HepG2 (cell line): ENCODE measurements around the gene THPO. TPM values are rescaled to one million over a fixed set of nuclear protein-coding genes. Genes with fewer than 3 reads are reported as not detected.

Experiments
- CBX5 ChIP-seq: sonication (generic); formaldehyde crosslinking; IDR thresholded peaks from 2 replicates; pipeline ENCODE4 v1.4.0; 2020; ENCODE audit warnings: missing genetic modification reagents, borderline replicate concordance
- DMAP1 ChIP-seq: IDR thresholded peaks from 2 replicates; pipeline ENCODE4 v1.6.1; 2016
- HNRNPLL ChIP-seq: fragments of 200-400 bp; formaldehyde crosslinking; IDR thresholded peaks from 2 replicates; pipeline ENCODE4 v1.6.1; 2017; ENCODE audit warnings: mild to moderate bottlenecking, low read depth, low read length; ENCODE audit not compliant: poor library complexity, severe bottlenecking
- MYC ChIP-seq: sonication (generic); formaldehyde crosslinking; IDR thresholded peaks from 2 replicates; pipeline ENCODE4 v1.9.0; 2021; ENCODE audit warnings: missing genetic modification reagents, borderline replicate concordance
- PHF8 ChIP-seq: sonication (generic); formaldehyde crosslinking; IDR thresholded peaks from 2 replicates; pipeline ENCODE4 v1.5.0; 2020; ENCODE audit warnings: missing genetic modification reagents
- POLR2AphosphoS5 ChIP-seq: IDR thresholded peaks from 2 replicates; pipeline ENCODE4 v1.6.1; 2012; ENCODE audit warnings: low read depth, low read length
- RFXAP ChIP-seq: sonication (generic); formaldehyde crosslinking; IDR thresholded peaks from 2 replicates; pipeline ENCODE4 v1.4.0; 2020; ENCODE audit warnings: missing genetic modification reagents, borderline replicate concordance
- SALL1 ChIP-seq: sonication (generic); formaldehyde crosslinking; IDR thresholded peaks from 2 replicates; pipeline ENCODE4 v1.8.0; 2022; ENCODE audit warnings: mild to moderate bottlenecking, missing genetic modification reagents
- SKI ChIP-seq: fragments of 450-650 bp; IDR thresholded peaks from one replicate; pipeline ENCODE4 v1.6.1; 2018; ENCODE audit warnings: mild to moderate bottlenecking; ENCODE audit not compliant: partially characterized antibody
- SP4 ChIP-seq: sonication (generic); formaldehyde crosslinking; IDR thresholded peaks from 2 replicates; pipeline ENCODE4 v1.8.1; 2023; ENCODE audit warnings: mild to moderate bottlenecking, missing genetic modification reagents
- SUZ12 ChIP-seq: fragments of 150-350 bp; IDR thresholded peaks from 2 replicates; pipeline ENCODE4 v1.6.1; 2014; ENCODE audit warnings: low read depth, low read length
- YEATS4 ChIP-seq: sonication (generic); formaldehyde crosslinking; IDR thresholded peaks from 2 replicates; pipeline ENCODE4 v1.4.0; 2020; ENCODE audit warnings: missing genetic modification reagents, borderline replicate concordance
- ZFP36L1 ChIP-seq: sonication (generic); formaldehyde crosslinking; IDR thresholded peaks from 2 replicates; pipeline ENCODE4 v1.8.0; 2022; ENCODE audit warnings: mild to moderate bottlenecking, missing genetic modification reagents, moderate library complexity
- ZFP82 ChIP-seq: sonication (generic); formaldehyde crosslinking; IDR thresholded peaks from 2 replicates; pipeline ENCODE4 v1.5.1; 2020; ENCODE audit warnings: mild to moderate bottlenecking, missing genetic modification reagents, borderline replicate concordance
- ZNF329 ChIP-seq: sonication (generic); formaldehyde crosslinking; IDR thresholded peaks from 2 replicates; pipeline ENCODE4 v1.9.0; 2021; ENCODE audit warnings: low read depth, mild to moderate bottlenecking, missing genetic modification reagents
- ZNF567 ChIP-seq: sonication (generic); formaldehyde crosslinking; IDR thresholded peaks from 2 replicates; pipeline ENCODE4 v1.8.1; 2023; ENCODE audit warnings: mild to moderate bottlenecking, missing genetic modification reagents, borderline replicate concordance
- ZUFSP ChIP-seq: sonication (generic); formaldehyde crosslinking; IDR thresholded peaks from 2 replicates; pipeline ENCODE4 v1.9.0; 2021; ENCODE audit warnings: missing genetic modification reagents, mild to moderate bottlenecking, borderline replicate concordance
- polyA plus RNA-seq, 8 experiments: library from polyadenylated mRNA; depleted of rRNA in 3 of 8; stranded (reverse) in 7 of 8; unstranded in 1 of 8; fragments of >200 nt; fragmentation: Illumina TruSeq in 4 of 8; extraction: Trizol in 4 of 8; gene quantifications; 2 replicates each; pipeline versions ENCODE4 v1.2.1 to v1.2.3, GENCODE V29; 2011 to 2016; ENCODE audit warnings: low read depth in 4 of 8, missing spikeins in 1 of 8, mixed read lengths in 1 of 8; ENCODE audit not compliant: insufficient read depth in 1 of 8
- total RNA-seq, 5 experiments: library from RNA; depleted of rRNA; stranded (reverse); fragments of >200 nt; fragmentation: Illumina TruSeq; extraction: Trizol; gene quantifications; 2 replicates each; pipeline ENCODE4 v1.2.3, GENCODE V29; 2016; ENCODE audit warnings: low read depth in 1 of 5
- TF ChIP-seq, protein P1 (sequence below): sonication (generic); formaldehyde crosslinking; conservative IDR thresholded peaks from 2 replicates; pipeline ENCODE4 v1.4.0; 2020; ENCODE audit warnings: missing genetic modification reagents
- TF ChIP-seq, protein P2 (sequence below): sonication (generic); formaldehyde crosslinking; IDR thresholded peaks from 2 replicates; pipeline ENCODE4 v1.4.0; 2020; ENCODE audit warnings: missing genetic modification reagents
- TF ChIP-seq, protein P3 (sequence below): sonication (generic); formaldehyde crosslinking; IDR thresholded peaks from 2 replicates; pipeline ENCODE4 v1.5.1; 2020; ENCODE audit warnings: mild to moderate bottlenecking, missing genetic modification reagents, moderate library complexity

The THPO gene
- total and polyA plus RNA-seq, 2 of the 13 experiments (the other 11 are each of a cell fraction or from before 2014, with no cell fraction given), result 2.8 to 4.8 TPM

DNA sequence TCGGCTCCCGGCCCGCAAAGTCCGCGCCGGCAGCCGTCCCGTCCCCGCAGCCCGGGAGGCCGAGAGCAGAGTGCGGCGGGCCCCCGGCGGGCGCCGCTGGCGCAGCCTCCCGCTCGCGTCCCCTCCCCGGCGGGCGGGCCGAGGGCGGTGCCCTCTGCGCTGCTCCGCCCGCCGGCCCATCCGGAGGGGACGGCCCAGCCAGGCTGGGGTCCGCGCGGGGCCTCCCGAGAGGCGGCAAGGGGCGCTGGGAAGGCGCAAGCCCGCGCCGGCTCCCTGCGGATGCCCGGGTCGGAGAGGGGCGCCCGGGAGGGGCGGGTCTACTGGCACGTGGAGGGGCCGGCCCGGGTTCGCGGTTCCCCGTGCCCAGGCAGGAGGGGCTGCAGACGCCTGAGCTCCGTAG, 16.5 kb downstream of the THPO start, which contains the start of the genes CLCN2 and POLR2H (continued):
- TF ChIP-seq SP4 (CRISPR knock-in tag), result peak; percentile 52; the same call in 1 of the 2 replicates
- TF ChIP-seq PHF8 (CRISPR knock-in tag), result peak; percentile 55; the same call in 1 of the 2 replicates
- TF ChIP-seq, protein P1, sequence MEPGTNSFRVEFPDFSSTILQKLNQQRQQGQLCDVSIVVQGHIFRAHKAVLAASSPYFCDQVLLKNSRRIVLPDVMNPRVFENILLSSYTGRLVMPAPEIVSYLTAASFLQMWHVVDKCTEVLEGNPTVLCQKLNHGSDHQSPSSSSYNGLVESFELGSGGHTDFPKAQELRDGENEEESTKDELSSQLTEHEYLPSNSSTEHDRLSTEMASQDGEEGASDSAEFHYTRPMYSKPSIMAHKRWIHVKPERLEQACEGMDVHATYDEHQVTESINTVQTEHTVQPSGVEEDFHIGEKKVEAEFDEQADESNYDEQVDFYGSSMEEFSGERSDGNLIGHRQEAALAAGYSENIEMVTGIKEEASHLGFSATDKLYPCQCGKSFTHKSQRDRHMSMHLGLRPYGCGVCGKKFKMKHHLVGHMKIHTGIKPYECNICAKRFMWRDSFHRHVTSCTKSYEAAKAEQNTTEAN (CRISPR knock-in tag), result peak; percentile 56; the same call in 1 of the 2 replicates
- 0 out of 2 replicates have a peak, but pooled peaks have one; percentile 12 for TF ChIP-seq ZNF329 (CRISPR knock-in tag)
- no peak for TF ChIP-seq CBX5 (CRISPR knock-in tag)
- TF ChIP-seq DMAP1 (CRISPR knock-in tag), result no peak
- TF ChIP-seq YEATS4 (CRISPR knock-in tag), result peak; percentile 88
- peak; percentile 94 for TF ChIP-seq HNRNPLL
- TF ChIP-seq SKI, result peak; percentile 48
- TF ChIP-seq ZFP36L1 (CRISPR knock-in tag), result no peak
- TF ChIP-seq POLR2AphosphoS5, result 0 out of 2 replicates have a peak, but pooled peaks have one; percentile 49
- no peak for TF ChIP-seq ZUFSP (CRISPR knock-in tag)
- TF ChIP-seq SUZ12, result no peak
- TF ChIP-seq, protein P2, sequence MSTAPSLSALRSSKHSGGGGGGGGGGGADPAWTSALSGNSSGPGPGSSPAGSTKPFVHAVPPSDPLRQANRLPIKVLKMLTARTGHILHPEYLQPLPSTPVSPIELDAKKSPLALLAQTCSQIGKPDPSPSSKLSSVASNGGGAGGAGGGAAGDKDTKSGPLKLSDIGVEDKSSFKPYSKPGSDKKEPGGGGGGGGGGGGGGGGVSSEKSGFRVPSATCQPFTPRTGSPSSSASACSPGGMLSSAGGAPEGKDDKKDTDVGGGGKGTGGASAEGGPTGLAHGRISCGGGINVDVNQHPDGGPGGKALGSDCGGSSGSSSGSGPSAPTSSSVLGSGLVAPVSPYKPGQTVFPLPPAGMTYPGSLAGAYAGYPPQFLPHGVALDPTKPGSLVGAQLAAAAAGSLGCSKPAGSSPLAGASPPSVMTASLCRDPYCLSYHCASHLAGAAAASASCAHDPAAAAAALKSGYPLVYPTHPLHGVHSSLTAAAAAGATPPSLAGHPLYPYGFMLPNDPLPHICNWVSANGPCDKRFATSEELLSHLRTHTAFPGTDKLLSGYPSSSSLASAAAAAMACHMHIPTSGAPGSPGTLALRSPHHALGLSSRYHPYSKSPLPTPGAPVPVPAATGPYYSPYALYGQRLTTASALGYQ (CRISPR knock-in tag), result 0 out of 2 replicates have a peak, but pooled peaks have one; percentile 33
- peak; percentile 23; the same call in 1 of the 2 replicates for TF ChIP-seq ZFP82
- TF ChIP-seq ZNF567 (CRISPR knock-in tag), result 0 out of 2 replicates have a peak, but pooled peaks have one; percentile 71
- peak; percentile 74; the same call in 1 of the 2 replicates for TF ChIP-seq MYC
- peak; percentile 15 for TF ChIP-seq SALL1 (CRISPR knock-in tag)
- TF ChIP-seq, protein P3, sequence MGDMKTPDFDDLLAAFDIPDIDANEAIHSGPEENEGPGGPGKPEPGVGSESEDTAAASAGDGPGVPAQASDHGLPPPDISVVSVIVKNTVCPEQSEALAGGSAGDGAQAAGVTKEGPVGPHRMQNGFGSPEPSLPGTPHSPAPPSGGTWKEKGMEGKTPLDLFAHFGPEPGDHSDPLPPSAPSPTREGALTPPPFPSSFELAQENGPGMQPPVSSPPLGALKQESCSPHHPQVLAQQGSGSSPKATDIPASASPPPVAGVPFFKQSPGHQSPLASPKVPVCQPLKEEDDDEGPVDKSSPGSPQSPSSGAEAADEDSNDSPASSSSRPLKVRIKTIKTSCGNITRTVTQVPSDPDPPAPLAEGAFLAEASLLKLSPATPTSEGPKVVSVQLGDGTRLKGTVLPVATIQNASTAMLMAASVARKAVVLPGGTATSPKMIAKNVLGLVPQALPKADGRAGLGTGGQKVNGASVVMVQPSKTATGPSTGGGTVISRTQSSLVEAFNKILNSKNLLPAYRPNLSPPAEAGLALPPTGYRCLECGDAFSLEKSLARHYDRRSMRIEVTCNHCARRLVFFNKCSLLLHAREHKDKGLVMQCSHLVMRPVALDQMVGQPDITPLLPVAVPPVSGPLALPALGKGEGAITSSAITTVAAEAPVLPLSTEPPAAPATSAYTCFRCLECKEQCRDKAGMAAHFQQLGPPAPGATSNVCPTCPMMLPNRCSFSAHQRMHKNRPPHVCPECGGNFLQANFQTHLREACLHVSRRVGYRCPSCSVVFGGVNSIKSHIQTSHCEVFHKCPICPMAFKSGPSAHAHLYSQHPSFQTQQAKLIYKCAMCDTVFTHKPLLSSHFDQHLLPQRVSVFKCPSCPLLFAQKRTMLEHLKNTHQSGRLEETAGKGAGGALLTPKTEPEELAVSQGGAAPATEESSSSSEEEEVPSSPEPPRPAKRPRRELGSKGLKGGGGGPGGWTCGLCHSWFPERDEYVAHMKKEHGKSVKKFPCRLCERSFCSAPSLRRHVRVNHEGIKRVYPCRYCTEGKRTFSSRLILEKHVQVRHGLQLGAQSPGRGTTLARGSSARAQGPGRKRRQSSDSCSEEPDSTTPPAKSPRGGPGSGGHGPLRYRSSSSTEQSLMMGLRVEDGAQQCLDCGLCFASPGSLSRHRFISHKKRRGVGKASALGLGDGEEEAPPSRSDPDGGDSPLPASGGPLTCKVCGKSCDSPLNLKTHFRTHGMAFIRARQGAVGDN, result peak; percentile 66
- peak; percentile 72; the same call in 1 of the 2 replicates for TF ChIP-seq RFXAP (CRISPR knock-in tag)
